Esophagus (tissue), 2 donors: ENCODE results near the gene TMEM132E. TPM values are rescaled to one million over a fixed set of nuclear protein-coding genes. Genes with fewer than 3 reads are reported as not detected.

Experiments
- H3K27ac ChIP-seq, 2 donors: one replicate each; pipeline ENCODE4 v1.5.1; 2013; ENCODE audit warnings: low read depth in 2 of 2, mild to moderate bottlenecking in 2 of 2, inconsistent platforms in 1 of 2, low read length in 1 of 2, moderate library complexity in 1 of 2
- H3K27me3 ChIP-seq, 2 donors: one replicate each; pipeline ENCODE4 v1.6.1; 2013; ENCODE audit warnings: low read length in 2 of 2, control low read depth in 1 of 2, mild to moderate bottlenecking in 1 of 2; ENCODE audit not compliant: insufficient read depth in 2 of 2, control insufficient read depth in 1 of 2
- H3K36me3 ChIP-seq, 2 donors: one replicate each; pipeline ENCODE4 v1.6.1; 2013; ENCODE audit warnings: low read length in 1 of 2; ENCODE audit not compliant: control insufficient read depth in 2 of 2, insufficient read depth in 2 of 2
- H3K4me1 ChIP-seq, 2 donors: one replicate each; pipeline ENCODE4 v1.6.1; 2013; ENCODE audit warnings: low read length in 1 of 2; ENCODE audit not compliant: control insufficient read depth in 2 of 2, insufficient read depth in 2 of 2
- H3K4me3 ChIP-seq, 2 donors: one replicate each; pipeline ENCODE4 v1.5.1; 2013; ENCODE audit warnings: low read length in 2 of 2, mild to moderate bottlenecking in 2 of 2, low read depth in 1 of 2, moderate library complexity in 1 of 2
- H3K9me3 ChIP-seq, 2 donors: one replicate each; pipeline ENCODE4 v1.6.1; 2013; ENCODE audit warnings: mild to moderate bottlenecking in 2 of 2, low read depth in 1 of 2, low read length in 1 of 2, moderate library complexity in 1 of 2; ENCODE audit not compliant: control insufficient read depth in 2 of 2, insufficient read depth in 1 of 2
- WGBS, 2 donors: extraction: QIAGEN DNeasy Blood & Tissue Kit; methylation state at CpG; one replicate each; pipeline ENCODE4 v1.1.7; 2013; 5-methylcytosine and 5-hydroxymethylcytosine counted together
- polyA plus RNA-seq, 2 donors: library from polyadenylated mRNA; stranded (reverse); fragments of 200-250 nt; gene quantifications; one replicate each; pipeline ENCODE4 v1.2.3, GENCODE V29; 2013
- donor health status: healthy with polysubstance abuse.
- donor health status: Bipolar disorder and iron deficiency.

The TMEM132E gene
- polyA plus RNA-seq, 2 donors = 0.02 to 0.04 TPM

DNA sequence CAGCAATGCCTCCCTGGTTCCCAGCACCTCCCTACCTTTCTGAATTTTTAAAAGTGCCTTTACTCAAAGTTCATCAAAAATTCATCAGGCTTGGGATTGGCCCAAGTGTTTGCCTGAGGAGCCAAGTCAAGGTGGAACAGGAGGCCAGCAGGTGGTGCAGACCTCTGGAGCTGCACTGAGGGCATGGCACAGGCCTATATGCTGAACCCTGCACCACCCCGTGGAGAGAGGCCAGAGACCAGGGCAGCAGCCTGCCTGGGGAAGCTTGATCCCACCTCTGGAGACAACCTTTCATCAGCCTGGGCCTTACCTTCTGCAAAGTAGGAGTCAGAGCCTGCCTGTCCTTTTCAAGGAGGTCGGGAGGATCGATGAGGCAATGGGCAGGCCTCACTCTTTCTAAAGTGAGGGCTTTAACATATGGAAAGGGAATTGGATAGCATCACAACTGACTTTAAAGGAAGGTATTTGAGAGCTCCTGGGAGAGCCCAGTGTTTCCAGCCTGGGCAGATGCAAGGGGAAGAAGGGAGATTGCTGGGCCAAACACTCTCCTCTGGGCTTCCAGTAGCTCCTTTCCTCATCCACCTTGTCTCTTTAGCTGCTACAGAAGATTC is 31.8 kb upstream of the TMEM132E start:
- Histone ChIP-seq H3K4me1 (no peaks in the 10 kb centered on the region), H3K36me3 (no peaks in the 10 kb centered on the region), H3K27me3 (peaks cover 0 to 2% of the 10 kb centered on the region in 2 donors), H3K27ac (no peak overlapping the region), H3K9me3 (no peaks in the 10 kb centered on the region), H3K4me3 (no peak overlapping the region)
- 41 to 50% methylated on average over 3 of the region's 3 CpGs for WGBS, 2 donors

DNA sequence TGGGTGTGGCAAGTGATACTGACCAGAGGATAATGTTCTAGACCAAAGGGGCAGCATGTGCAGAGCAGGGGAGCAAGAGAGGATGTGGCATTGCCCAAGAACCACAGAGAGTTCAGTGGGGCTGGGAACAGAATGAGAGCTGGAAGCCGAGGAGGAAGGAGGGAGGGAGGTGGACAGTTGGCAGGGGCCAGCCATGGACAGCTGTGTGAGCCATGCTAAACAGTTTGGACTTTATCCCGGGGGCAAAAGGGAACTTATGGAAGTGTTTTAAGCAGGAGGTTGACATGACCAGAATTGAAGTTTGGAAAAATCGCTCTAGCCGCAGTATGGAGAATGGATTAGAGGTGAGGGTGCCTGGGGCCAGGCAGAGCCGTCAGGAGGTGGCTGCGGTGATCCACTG is 29.4 kb upstream of the TMEM132E start:
- 48 to 54% methylated on average over 6 of the region's 6 CpGs for WGBS, 2 donors
- Histone ChIP-seq H3K27me3 (no peaks in the 10 kb centered on the region), H3K9me3 (no peaks in the 10 kb centered on the region), H3K4me3 (no peak overlapping the region), H3K36me3 (no peaks in the 10 kb centered on the region), H3K4me1 (no peaks in the 10 kb centered on the region), H3K27ac (no peak overlapping the region)

GRCh38 chr17:34553907-34554306 is 25.5 kb upstream of the TMEM132E start:
- 64 to 70% methylated on average over 4 of the region's 4 CpGs for WGBS, 2 donors
- Histone ChIP-seq H3K4me3 (no peak overlapping the region), H3K36me3 (no peaks in the 10 kb centered on the region), H3K27ac (no peak overlapping the region), H3K4me1 (no peaks in the 10 kb centered on the region), H3K9me3 (no peaks in the 10 kb centered on the region), H3K27me3 (no peaks in the 10 kb centered on the region)

GRCh38 chr17:34556384-34556783 is 23.0 kb upstream of the TMEM132E start:
- WGBS, 2 donors = 17 to 18% methylated on average over 4 of the region's 4 CpGs
- Histone ChIP-seq H3K27ac (no peak overlapping the region), H3K4me1 (no peaks in the 10 kb centered on the region), H3K9me3 (no peaks in the 10 kb centered on the region), H3K4me3 (no peak overlapping the region), H3K36me3 (no peaks in the 10 kb centered on the region), H3K27me3 (no peaks in the 10 kb centered on the region)

- Histone ChIP-seq H3K27me3 (no peaks in the 10 kb centered on the region), H3K4me1 (no peaks in the 10 kb centered on the region), H3K27ac (no peak overlapping the region), H3K9me3 (no peaks in the 10 kb centered on the region), H3K4me3 (no peak overlapping the region), H3K36me3 (no peaks in the 10 kb centered on the region)
- WGBS, 2 donors = 58 to 59% methylated on average over 2 of the region's 2 CpGs
Observed at GRCh38 chr17:34556931-34557330, 22.5 kb upstream of the TMEM132E start.

GRCh38 chr17:34561328-34561727 is 18.1 kb upstream of the TMEM132E start:
- H3K27ac ChIP-seq = no peak overlapping the region
- H3K27me3 ChIP-seq = no peaks in the 10 kb centered on the region
- WGBS, 2 donors = 62 to 100% methylated on average over 2 of the region's 2 CpGs
- no peaks in the 10 kb centered on the region for H3K9me3 ChIP-seq
- H3K36me3 ChIP-seq = no peaks in the 10 kb centered on the region
- no peaks in the 10 kb centered on the region for H3K4me1 ChIP-seq
- no peak overlapping the region for H3K4me3 ChIP-seq

- no peak overlapping the region for H3K4me3 ChIP-seq
- 39 to 49% methylated on average over 2 of the region's 2 CpGs for WGBS, 2 donors
- H3K4me1 ChIP-seq = no peaks in the 10 kb centered on the region
- H3K27ac ChIP-seq = no peak overlapping the region
- no peaks in the 10 kb centered on the region for H3K9me3 ChIP-seq
- H3K27me3 ChIP-seq = no peaks in the 10 kb centered on the region
- H3K36me3 ChIP-seq = no peaks in the 10 kb centered on the region
Observed at GRCh38 chr17:34562387-34562786, 17.0 kb upstream of the TMEM132E start.

- Histone ChIP-seq H3K27me3 (no peaks in the 10 kb centered on the region), H3K4me1 (no peaks in the 10 kb centered on the region), H3K9me3 (no peaks in the 10 kb centered on the region), H3K36me3 (no peaks in the 10 kb centered on the region), H3K4me3 (no peak overlapping the region), H3K27ac (no peak overlapping the region)
- WGBS, 2 donors = 87 to 93% methylated on average over 1 of the region's 1 CpG
Observed at GRCh38 chr17:34565713-34566112, 13.7 kb upstream of the TMEM132E start.

- no peak overlapping the region for H3K4me3 ChIP-seq
- WGBS, 2 donors = 83% methylated on average over 4 of the region's 4 CpGs
- no peaks in the 10 kb centered on the region for H3K36me3 ChIP-seq
- no peaks in the 10 kb centered on the region for H3K27me3 ChIP-seq
- no peaks in the 10 kb centered on the region for H3K4me1 ChIP-seq
- H3K9me3 ChIP-seq = no peaks in the 10 kb centered on the region
- H3K27ac ChIP-seq = no peak overlapping the region
Observed at GRCh38 chr17:34566201-34566600, 13.2 kb upstream of the TMEM132E start.

DNA sequence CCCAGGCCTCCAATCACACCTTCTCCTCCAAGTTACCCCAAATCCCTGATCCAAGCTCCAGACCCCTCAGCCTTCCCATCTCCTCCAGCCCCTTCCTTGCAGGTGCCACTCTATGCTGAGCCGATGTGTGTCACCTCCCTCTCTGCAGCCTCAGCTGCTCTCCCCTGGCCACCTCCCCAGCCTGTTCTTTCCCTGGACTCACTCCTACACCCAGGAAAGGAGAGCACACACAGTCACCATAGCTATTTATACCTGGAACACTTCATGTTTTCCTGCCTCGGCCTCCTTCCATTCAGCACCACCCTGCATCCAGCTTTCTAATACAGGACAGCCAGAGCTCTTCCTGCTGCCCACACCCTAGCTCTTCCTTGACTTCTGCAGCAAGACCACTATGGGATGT is 12.5 kb upstream of the TMEM132E start:
- WGBS, 2 donors = 79 to 83% methylated on average over 2 of the region's 2 CpGs
- Histone ChIP-seq H3K4me3 (no peak overlapping the region), H3K27me3 (no peaks in the 10 kb centered on the region)

More for the DNA sequence above, 12.5 kb upstream of the TMEM132E start:
- no peaks in the 10 kb centered on the region for H3K4me1 ChIP-seq
- no peaks in the 10 kb centered on the region for H3K36me3 ChIP-seq
- H3K27ac ChIP-seq = no peak overlapping the region
- no peaks in the 10 kb centered on the region for H3K9me3 ChIP-seq
